Mucosa of rectum (tissue), 2 donors: ENCODE results near the gene PPARA.

ENCODE experiments used
- H3K27ac ChIP-seq, 2 donors: one replicate each; pipeline ENCODE4 v1.7.0; 2013; ENCODE audit warnings: inconsistent platforms in 2 of 2, low read depth in 2 of 2, low read length in 2 of 2
- H3K27me3 ChIP-seq, 2 donors: one replicate each; pipeline ENCODE4 v1.7.0; 2013; ENCODE audit warnings: low read length in 2 of 2; ENCODE audit not compliant: control insufficient read depth in 2 of 2, insufficient read depth in 2 of 2
- H3K36me3 ChIP-seq, 2 donors: one replicate each; pipeline ENCODE4 v1.7.0; 2013; ENCODE audit warnings: low read length in 2 of 2; ENCODE audit not compliant: control insufficient read depth in 2 of 2, insufficient read depth in 2 of 2
- H3K4me1 ChIP-seq, 2 donors: one replicate each; pipeline ENCODE4 v1.7.0; 2013; ENCODE audit warnings: low read length in 2 of 2, mild to moderate bottlenecking in 1 of 2; ENCODE audit not compliant: control insufficient read depth in 2 of 2, insufficient read depth in 2 of 2
- H3K4me3 ChIP-seq, 2 donors: one replicate each; pipeline ENCODE4 v1.7.0; 2013; ENCODE audit warnings: low read length in 2 of 2
- H3K9ac ChIP-seq, 2 donors: one replicate each; pipeline ENCODE4 v1.7.0; 2013; ENCODE audit warnings: low read length in 2 of 2, low read depth in 1 of 2, mild to moderate bottlenecking in 1 of 2
- H3K9me3 ChIP-seq, 2 donors: one replicate each; pipeline ENCODE4 v1.7.0; 2013; ENCODE audit warnings: low read length in 2 of 2; ENCODE audit not compliant: control insufficient read depth in 2 of 2
- donor health status: healthy.
- donor health status: Normal muscosa, but diverticular disease.

PPARA gene

DNA sequence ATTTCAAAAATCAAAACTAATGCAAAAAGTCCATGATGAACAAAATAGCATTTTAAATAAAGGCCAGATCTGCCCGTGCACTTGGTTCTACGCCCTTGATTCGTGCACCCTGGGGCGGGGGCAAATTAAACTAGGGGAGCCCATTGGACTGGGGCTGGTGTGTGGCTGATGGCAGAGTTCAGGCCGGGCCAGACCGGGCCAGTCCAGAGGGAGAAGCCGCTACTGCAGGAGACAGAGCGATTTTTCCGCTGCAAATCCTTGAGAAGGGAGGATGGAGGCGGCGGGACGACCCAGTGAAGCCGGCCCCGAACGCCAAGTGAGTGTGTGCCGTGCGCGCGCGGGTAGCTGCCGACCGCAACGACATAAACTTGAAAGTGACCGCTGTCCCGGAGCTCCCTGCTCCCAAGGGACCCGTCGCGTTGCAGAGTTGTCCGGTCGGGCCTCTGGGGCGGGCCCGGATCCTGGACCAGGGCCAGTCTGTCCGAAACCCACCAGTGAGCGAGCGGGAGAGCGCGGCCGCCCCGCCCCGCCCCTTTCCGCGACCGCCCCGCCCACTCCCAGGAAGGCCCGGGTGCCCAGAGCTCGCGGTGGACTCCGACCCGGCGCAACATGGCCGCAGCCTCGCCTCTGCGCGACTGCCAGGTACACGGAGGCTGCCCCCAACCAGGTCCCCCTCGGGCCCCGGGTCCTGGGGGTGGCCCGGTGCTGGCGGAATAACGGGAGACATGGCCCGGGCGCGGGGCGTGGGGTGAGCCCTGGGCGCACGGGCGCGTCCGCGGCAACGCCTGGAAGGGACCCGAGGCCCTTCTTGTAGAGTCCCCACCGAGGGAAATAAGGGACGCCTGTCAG lies 117.3 kb downstream of the PPARA start, which contains the start of gene TTC38:
Gene TTC38, plus strand, starts transcription at position 578 of the 849 bp plus-strand sequence. Its CDS starts 32 bp downstream, at position 610.
- Histone ChIP-seq H3K9me3 (no peaks in the 10 kb centered on the region), H3K9ac (peak within 1 kb of the TSS; percentile 84 to 92), H3K36me3 (peaks cover 5 to 12% of the 10 kb centered on the region in 2 donors), H3K27me3 (no peaks in the 10 kb centered on the region), H3K4me1 (peaks cover 17 to 39% of the 10 kb centered on the region in 2 donors), H3K4me3 (peak within 1 kb of the TSS; percentile 93 to 97), H3K27ac (peak within 1 kb of the TSS; percentile 89 to 93)

- H3K9ac ChIP-seq: peak overlapping the region; percentile 32 to 84
- H3K27ac ChIP-seq: peak overlapping the region; percentile 28 to 48
- H3K27me3 ChIP-seq: no peaks in the 10 kb centered on the region
- peaks cover 15 to 34% of the 10 kb centered on the region in 2 donors for H3K4me1 ChIP-seq
- no peaks in the 10 kb centered on the region for H3K9me3 ChIP-seq
- H3K4me3 ChIP-seq: peak overlapping the region in 1 of 2 donors; percentile 52
- peaks cover 23 to 31% of the 10 kb centered on the region in 2 donors for H3K36me3 ChIP-seq
Observed at GRCh38 chr22:46269564-46269963, 119.2 kb downstream of the PPARA start.

DNA sequence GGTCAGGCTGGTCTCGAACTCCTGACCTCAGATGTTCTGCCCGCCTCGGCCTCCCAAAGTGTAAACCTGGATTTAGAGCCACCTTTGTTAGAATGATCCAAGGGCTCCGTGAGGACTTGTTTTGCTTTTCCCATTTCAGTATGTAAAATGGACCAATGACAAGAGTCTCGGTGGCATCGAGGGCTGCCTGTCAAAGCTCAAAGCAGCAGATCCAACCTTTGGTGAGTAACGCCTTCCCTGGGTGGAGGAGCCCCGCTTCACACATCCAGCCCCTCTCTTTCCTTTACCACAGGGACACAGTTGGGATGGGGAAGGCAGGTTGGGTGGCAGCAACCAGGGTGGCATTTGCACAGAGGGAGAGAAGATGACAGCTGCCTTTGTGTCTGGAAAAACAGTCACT lies 121.9 kb downstream of the PPARA start:
- H3K9me3 ChIP-seq: no peaks in the 10 kb centered on the region
- no peaks in the 10 kb centered on the region for H3K27me3 ChIP-seq
- H3K4me1 ChIP-seq: peaks cover 10 to 17% of the 10 kb centered on the region in 2 donors
- no peak overlapping the region for H3K9ac ChIP-seq
- no peak overlapping the region for H3K4me3 ChIP-seq
- no peak overlapping the region for H3K27ac ChIP-seq
- peaks cover 38 to 52% of the 10 kb centered on the region in 2 donors for H3K36me3 ChIP-seq

DNA sequence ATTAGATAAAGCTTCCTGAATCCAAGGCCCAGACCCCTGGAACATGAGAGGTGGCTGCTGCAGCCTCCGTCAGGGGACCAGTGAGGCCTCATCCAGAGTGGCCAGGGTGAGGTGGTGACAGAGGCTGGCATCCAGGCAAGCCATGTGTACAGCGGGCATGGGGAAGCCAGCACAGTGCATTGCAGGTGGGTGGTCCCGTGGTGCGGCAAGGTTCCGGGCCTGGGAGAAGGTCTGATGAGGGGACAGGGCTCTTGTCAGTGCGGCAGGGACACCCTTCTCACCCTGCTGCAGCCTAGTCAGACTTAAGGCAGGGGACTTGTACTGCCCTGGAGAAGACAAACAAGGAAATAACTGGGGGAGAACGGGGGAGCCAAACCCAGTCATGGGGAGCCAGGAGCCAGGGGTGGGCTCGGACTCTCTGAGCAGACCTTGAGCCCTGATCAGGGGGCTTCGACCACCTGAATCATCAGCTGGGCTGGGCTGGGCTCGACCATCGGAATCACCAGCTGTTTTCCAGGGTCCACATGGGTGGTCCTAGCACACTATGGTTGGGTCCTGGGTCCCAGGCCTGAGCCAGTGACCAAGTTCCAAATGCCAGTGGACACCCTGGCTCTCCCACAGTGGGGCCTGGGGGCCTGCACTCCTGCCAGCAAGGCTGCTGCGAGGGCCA lies 122.6 kb downstream of the PPARA start:
- Histone ChIP-seq H3K9me3 (no peaks in the 10 kb centered on the region), H3K27ac (no peak overlapping the region), H3K27me3 (no peaks in the 10 kb centered on the region), H3K4me1 (peaks cover 7 to 14% of the 10 kb centered on the region in 2 donors), H3K4me3 (no peak overlapping the region), H3K9ac (no peak overlapping the region), H3K36me3 (peaks cover 42 to 56% of the 10 kb centered on the region in 2 donors)

DNA sequence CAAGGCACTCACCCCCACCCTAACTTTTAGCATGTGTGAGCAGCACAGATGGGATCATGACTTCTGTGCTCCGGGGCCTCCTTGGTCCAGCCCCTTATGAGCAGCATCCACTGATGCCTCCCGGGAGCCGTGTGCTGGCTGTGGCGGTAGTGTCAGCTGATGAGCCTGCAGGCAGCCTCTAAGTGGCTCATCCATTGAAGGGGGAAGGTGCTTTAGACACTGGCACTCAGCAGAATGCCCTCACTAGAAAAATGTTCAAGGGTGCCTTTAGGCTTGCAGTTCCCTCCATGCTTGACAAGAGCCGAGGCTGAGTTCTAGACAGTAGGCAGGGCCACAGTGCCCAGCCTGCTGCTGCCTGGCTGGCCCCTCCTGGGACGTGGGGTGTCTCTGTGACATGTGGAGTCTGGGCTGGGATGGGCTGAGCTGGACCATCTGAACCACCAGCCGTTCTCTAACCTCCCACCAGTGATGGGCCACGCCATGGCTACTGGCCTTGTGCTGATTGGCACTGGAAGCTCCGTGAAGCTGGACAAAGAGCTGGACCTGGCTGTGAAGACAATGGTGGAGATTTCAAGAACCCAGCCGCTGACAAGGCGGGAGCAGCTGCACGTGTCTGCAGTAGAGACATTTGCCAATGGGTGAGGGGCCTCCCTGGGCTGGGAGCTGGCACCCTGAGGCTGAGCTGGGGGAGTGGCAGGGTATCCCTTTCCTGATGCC lies 123.3 kb downstream of the PPARA start:
- Histone ChIP-seq H3K9me3 (no peaks in the 10 kb centered on the region), H3K27me3 (no peaks in the 10 kb centered on the region), H3K36me3 (peaks cover 48 to 63% of the 10 kb centered on the region in 2 donors), H3K9ac (no peak overlapping the region), H3K27ac (no peak overlapping the region), H3K4me1 (peaks cover 4 to 12% of the 10 kb centered on the region in 2 donors), H3K4me3 (no peak overlapping the region)

DNA sequence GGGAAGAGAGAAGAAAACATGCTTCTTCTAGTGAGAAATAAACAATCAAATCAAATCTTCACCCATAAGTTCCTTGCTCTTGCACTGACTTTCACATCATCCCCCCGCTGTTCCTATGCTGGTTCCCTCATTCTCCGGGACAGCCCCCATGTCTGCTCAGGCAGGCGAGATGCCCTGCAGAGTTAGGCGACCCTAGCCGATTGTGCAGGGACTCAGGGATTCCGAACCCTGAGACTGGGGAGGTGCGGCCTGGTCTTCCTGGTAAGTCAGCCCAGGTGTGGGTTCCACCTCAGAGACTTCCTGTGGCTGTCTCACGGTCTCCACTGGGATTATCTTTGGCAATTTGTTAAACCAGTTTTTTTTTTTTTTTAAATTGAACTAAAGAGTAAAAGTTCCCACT lies 124.1 kb downstream of the PPARA start:
- Histone ChIP-seq H3K9ac (no peak overlapping the region), H3K9me3 (no peaks in the 10 kb centered on the region), H3K27ac (no peak overlapping the region), H3K4me3 (no peak overlapping the region), H3K27me3 (no peaks in the 10 kb centered on the region), H3K36me3 (peaks cover 56 to 68% of the 10 kb centered on the region in 2 donors), H3K4me1 (peaks cover 0 to 6% of the 10 kb centered on the region in 2 donors)

DNA sequence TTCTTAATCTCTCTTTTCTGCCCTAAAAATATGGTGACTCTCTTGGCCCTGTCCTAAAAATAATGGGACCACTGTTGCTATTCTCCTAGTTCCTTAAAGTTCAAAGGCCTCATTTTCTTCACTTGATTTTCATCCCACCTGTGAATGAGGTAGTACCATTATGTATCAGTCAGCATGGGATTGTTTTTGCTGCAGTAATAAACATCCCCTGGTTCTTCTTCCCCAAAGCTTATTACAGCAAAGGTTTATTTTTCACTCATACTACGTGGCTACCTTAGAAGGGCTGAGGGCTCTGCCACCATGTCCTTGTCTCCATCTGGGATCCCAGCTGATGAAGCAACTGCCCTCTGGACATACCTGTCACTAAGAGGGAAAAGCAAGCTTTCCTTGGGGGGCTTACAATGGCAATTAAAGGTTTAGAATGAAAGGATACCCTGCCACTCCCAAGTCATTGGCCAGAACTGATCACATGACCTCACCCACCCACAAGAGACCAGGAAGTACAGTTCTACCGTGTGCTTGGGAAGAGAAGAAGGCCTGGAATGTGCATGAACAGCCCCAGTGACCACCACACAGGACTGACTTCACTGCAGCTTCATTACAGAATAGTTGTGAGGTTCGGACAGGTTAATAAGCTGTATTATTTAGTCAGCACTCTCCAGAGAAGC lies 125.3 kb downstream of the PPARA start:
- H3K36me3 ChIP-seq: peaks cover 68 to 77% of the 10 kb centered on the region in 2 donors
- H3K9me3 ChIP-seq: no peaks in the 10 kb centered on the region
- no peaks in the 10 kb centered on the region for H3K27me3 ChIP-seq
- H3K9ac ChIP-seq: no peak overlapping the region
- H3K4me1 ChIP-seq: no peaks in the 10 kb centered on the region
- no peak overlapping the region for H3K4me3 ChIP-seq
- H3K27ac ChIP-seq: no peak overlapping the region

- Histone ChIP-seq H3K27ac (no peak overlapping the region), H3K36me3 (peaks cover 78 to 86% of the 10 kb centered on the region in 2 donors)
Observed at GRCh38 chr22:46276563-46276962, 126.2 kb downstream of the PPARA start.

GRCh38 chr22:46278656-46279645 lies 128.6 kb downstream of the PPARA start:
- no peaks in the 10 kb centered on the region for H3K4me1 ChIP-seq
- no peak overlapping the region for H3K27ac ChIP-seq
- H3K4me3 ChIP-seq: no peak overlapping the region
- no peak overlapping the region for H3K9ac ChIP-seq
- H3K9me3 ChIP-seq: no peaks in the 10 kb centered on the region
- peaks cover 77 to 85% of the 10 kb centered on the region in 2 donors for H3K36me3 ChIP-seq
- no peaks in the 10 kb centered on the region for H3K27me3 ChIP-seq

More at GRCh38 chr22:46276563-46276962, 126.2 kb downstream of the PPARA start:
- Histone ChIP-seq H3K4me3 (no peak overlapping the region), H3K9me3 (no peaks in the 10 kb centered on the region), H3K4me1 (no peaks in the 10 kb centered on the region), H3K9ac (no peak overlapping the region), H3K27me3 (no peaks in the 10 kb centered on the region)
